HG02970 (cell line): ENCODE results near the gene AKIRIN1.
A peak's percentile ranks its signal among the peaks of the same experiment; 100 is the strongest.
"Not testable (repeated sequence)": the region's sequence is repeated elsewhere in the genome, so short reads cannot be mapped to it uniquely, and the experiment has no call there.

Experiments used
- ATAC-seq: cut with Tn5 transposase; IDR thresholded peaks from one replicate; pipeline ENCODE4 v1.9.1; 2021; ENCODE audit warnings: mild to moderate bottlenecking, moderate library complexity, moderate number of reproducible peaks; ENCODE audit not compliant: unreplicated experiment, low FRiP score

The AKIRIN1 gene

GRCh38 chr1:38992412-38993111, 1.5 kb downstream of the AKIRIN1 start:
- ATAC-seq = no peak

DNA sequence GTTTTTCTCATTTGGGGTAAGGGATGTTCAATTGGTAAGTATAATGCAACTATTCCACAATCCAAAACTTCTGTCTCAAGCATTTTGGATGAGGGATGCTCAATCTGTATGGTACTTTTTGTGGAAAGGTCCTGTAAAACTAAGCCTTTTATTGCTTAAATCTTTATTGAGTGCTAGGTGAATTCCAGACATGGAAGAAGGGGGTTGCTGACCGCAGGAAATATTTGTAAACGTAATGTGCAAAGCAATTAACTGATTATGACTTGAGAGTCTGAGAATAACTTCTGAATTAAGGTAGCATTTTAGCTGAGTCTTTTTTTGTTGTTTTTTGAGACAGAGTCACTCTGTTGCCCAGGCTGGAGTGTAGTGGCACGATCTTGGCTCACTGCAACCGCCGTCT, 3.1 kb downstream of the AKIRIN1 start:
- no peak for ATAC-seq

DNA sequence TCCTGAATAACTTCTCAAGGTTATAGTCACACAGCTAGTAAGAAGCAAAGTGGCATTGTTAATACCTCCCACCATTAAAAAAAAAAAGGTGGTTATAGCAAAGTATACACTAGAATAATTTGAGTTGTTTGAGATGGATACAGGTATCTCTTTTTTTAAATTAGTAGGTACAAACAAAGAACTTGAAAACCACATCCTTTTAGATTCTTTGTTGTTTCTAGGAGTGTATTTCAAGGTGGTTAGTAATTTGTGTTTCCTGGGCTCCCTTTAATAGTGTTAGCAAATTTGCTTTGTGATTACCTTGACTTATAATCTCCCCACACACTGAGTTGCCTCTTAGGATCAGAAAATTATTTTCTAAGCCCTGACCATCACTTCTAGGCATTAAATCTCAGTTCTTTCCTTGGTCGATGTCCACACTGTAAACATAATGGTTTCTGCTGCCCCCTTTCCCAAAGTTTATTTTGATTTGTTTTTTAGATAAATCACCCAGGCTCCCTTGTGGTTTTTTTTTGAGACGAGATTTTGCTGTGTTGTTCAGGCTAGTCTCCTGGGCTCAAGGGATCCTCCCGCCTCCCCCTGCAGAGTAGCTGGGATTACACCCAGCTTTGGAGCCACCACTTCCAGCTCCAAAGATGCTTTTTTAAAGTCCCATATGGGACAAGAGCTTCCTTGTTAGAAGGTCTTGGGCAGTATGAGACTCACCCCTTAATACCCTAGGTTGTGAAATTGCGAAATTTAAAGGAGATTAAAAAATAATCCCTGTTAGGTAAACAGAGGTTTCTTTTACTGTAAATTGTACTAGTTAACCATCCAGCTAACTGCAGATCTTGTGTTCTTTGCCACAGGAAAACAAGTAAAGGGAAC, 6.2 kb downstream of the AKIRIN1 start:
- ATAC-seq = no peak

- ATAC-seq = no peak
Observed at GRCh38 chr1:38997901-38998190, 6.8 kb downstream of the AKIRIN1 start.

- no peak for ATAC-seq
Observed at GRCh38 chr1:39001516-39002421, 10.7 kb downstream of the AKIRIN1 start.

GRCh38 chr1:39003281-39003680, 12.2 kb downstream of the AKIRIN1 start:
- no peak for ATAC-seq

GRCh38 chr1:39003794-39004193, 12.7 kb downstream of the AKIRIN1 start:
- ATAC-seq = no peak

DNA sequence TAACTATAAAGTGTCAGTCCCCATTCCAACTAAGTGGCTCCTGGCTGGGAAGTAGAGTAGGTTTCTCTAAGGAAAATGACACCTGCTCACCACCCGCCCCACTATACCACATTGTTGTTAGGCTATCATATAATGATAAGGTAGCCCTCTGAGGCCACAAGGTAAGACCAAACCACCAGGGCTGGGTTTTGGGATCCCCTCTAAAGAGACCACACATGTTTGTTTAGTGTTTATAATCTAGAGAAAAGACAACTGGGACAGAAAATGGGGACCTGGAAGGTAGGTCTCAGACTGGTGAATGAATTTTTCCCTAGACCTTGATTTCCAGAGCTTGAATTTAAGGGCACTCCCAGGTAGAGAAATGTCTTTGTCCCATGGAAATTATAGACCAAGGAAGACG, 15.2 kb downstream of the AKIRIN1 start:
- no peak for ATAC-seq

DNA sequence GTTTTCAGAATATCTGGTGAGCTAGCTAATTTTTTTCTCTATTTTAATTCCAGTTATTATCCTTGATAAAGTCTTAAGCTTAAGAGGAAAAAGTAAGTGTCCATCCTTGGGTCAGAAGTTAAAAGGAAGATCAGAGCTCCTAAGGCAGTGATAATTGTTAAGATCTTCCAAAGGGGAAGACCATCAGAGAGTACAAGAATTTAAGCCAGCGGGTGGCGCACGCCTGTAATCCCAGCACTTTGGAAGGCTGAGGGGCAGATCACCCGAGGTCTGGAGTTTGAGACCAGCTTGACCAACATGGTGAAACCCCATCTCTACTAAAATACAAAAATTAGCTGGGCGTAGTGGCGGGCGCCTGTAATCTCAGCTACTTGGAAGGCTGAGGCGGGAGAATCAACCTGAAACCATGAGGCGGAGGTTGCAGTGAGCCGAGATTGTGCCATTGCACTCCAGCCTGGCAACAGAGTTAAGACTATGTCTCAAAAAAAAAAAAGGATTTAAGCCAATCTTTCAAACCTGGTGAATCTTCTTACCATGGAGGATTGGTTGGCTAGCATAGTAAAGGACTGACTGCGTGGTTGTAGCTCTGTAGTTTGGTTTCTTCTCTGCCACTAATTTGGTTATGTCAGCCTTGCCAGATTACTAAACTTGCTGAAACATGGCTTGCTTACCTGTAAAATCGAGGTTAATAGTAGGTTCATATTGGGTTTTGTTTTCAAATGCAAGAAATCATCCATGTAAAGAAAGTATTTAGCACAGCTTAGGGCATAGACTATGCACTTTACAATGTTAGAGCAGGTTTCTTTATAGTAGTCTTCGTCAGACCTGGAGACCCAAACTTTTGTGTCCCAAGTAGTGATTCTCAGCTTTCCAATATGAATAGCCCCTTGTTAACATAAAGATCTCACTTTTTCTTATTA, 15.9 kb downstream of the AKIRIN1 start:
- ATAC-seq = no peak

DNA sequence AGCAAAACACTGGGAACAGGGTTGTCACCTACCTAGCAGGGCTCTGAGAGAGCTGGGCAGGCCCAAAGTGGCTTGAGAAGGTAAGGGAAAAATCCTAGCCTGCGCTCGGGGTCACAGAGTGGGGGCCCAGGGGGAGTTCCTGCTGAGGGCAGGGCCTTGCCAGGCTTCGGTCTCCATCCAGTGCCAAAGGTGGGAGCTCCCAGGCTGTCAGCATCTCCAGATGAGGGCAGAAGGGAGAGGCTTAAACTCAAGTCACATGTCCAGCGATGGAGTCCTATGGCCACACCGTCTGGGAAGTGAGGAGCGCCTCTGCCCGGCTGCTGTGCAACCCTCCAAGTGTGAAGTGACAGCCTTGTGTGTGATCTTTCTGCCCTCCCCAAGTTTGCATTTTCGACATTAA, 23.9 kb downstream of the AKIRIN1 start:
- not testable (repeated sequence) for ATAC-seq

- no peak for ATAC-seq
Observed at GRCh38 chr1:39016604-39017171, 25.6 kb downstream of the AKIRIN1 start.

GRCh38 chr1:39017266-39017665, 26.2 kb downstream of the AKIRIN1 start:
- no peak for ATAC-seq

GRCh38 chr1:39020494-39020893, 29.4 kb downstream of the AKIRIN1 start:
- ATAC-seq = not testable (repeated sequence)

DNA sequence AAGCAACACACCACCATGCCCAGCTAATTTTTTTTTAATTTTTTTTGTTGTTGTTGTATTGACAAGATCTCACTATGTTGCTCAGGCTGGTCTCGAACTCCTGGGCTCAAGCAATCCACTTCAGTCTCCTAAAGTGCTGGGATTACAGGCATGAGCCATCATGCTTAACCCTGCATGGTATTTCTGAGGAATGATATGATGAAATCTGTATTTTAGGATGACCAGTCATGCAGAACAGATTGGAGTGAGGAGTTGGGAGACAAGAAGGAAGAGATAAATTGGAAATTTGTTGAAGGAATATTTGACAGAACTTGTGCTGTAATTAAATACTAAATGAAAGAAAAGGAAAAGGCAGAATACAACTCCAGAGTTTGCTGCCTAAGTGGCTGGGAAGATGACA, 30.4 kb downstream of the AKIRIN1 start:
- no peak for ATAC-seq

GRCh38 chr1:39023140-39023539, 32.1 kb downstream of the AKIRIN1 start:
- ATAC-seq = no peak

- ATAC-seq = peak; percentile 74
Observed at GRCh38 chr1:39026051-39026865, 35.2 kb downstream of the AKIRIN1 start, which contains the start of gene NDUFS5. TSS of gene NDUFS5 (plus strand) at chr1:39026350. CDS start at chr1:39028725, 2,375 bp downstream.

DNA sequence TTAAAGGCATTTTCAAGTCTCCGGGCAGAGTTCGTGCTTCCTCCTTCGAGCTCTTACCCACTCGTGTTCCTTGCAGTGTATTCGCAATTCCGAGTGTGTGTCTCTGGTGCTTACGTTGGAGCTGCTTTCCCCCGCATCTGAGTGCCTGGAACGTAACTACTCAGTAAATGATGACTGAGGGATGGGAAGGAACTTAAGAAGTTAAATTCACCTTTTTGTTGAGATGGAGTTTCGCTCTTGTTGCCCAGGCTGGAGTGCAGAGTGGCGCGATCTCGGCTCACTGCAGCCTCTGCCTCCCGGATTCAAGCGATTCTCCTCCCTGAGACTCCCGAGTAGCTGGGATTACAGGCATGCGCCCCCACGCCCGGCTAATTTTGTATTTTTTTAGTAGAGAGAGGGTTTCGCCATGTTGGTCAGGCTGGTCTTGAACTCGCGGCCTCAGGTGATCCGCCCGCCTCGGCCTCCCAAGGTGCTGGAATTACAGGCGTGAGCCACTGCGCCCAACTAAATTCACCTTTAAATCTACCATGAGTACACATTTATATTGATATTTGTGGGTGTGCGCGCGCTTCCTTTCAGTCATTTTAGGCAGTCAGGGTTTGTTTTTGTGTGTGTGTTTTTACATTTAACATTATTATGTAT, 35.9 kb downstream of the AKIRIN1 start:
- ATAC-seq = no peak

DNA sequence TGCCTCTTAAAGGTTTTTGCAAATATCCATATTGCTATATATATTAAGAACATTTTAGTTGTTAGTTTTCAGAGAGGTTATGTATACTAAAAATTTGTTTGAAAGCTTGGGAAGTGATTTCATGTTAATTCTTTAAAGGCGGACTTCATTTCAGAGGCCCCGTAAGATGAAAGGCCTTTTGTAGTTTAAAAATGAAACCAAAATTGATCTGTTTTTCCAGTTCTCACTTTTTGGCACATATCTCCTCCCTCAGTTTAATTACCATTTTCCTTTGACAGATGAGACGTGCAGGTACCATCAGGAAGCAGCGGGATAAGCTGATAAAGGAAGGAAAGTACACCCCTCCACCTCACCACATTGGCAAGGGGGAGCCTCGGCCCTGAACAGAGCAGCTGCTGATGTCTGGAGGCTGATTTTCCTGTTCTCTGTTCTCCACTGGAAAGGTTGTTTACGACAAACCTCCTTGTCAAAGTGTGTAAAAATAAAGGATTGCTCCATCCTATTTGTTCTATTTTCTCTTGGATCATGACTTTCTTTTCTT, 43.1 kb downstream of the AKIRIN1 start:
- no peak for ATAC-seq
